ENCODE data around the gene GRPEL2. TPM values are rescaled to one million over a fixed set of nuclear protein-coding genes. Genes with fewer than 3 reads are reported as not detected.

Gene GRPEL2
- total RNA-seq, 2 experiments from 2014 or later = 31.0 to 31.1 TPM

- no peak overlapping the region for H3K27ac Mint-ChIP-seq
- ATAC-seq (no peak), DNase-seq (no peak)
- H3K27me3 Mint-ChIP-seq = no peaks in the 10 kb centered on the region
- POLR2A ChIA-PET = interaction anchor here (1.1 kb wide), 1 partner anchor 13 kb away, joined by 3 read pairs; no protein-coding TSS in a partner anchor
- H3K4me3 Mint-ChIP-seq = no peak overlapping the region
- TF ChIP-seq, protein P1, sequence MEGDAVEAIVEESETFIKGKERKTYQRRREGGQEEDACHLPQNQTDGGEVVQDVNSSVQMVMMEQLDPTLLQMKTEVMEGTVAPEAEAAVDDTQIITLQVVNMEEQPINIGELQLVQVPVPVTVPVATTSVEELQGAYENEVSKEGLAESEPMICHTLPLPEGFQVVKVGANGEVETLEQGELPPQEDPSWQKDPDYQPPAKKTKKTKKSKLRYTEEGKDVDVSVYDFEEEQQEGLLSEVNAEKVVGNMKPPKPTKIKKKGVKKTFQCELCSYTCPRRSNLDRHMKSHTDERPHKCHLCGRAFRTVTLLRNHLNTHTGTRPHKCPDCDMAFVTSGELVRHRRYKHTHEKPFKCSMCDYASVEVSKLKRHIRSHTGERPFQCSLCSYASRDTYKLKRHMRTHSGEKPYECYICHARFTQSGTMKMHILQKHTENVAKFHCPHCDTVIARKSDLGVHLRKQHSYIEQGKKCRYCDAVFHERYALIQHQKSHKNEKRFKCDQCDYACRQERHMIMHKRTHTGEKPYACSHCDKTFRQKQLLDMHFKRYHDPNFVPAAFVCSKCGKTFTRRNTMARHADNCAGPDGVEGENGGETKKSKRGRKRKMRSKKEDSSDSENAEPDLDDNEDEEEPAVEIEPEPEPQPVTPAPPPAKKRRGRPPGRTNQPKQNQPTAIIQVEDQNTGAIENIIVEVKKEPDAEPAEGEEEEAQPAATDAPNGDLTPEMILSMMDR (IDR thresholded peaks at IDR 0.05) = no peak
- no peaks in the 10 kb centered on the region for H3K9me3 Mint-ChIP-seq
- peaks cover 77% of the 10 kb centered on the region for H3K4me1 Mint-ChIP-seq (ENCODE audit: low read depth)
- H3K36me3 Mint-ChIP-seq (ENCODE audit: low read depth) = peaks cover 86% of the 10 kb centered on the region
- CTCF ChIA-PET = interaction anchor here (1.2 to 14.8 kb wide), 2 partner anchors 12 to 17 kb away, joined by 4 to 163 read pairs; no protein-coding TSS in a partner anchor
- intact Hi-C loops (cut with micrococcal nuclease) = no loop called here
Measured at GRCh38 chr5:149352169-149352568, 6.9 kb downstream of the GRPEL2 start.

GRCh38 chr5:149353911-149354310 is 8.6 kb downstream of the GRPEL2 start:
- H3K4me3 Mint-ChIP-seq = no peak overlapping the region
- POLR2A ChIA-PET = interaction anchor here (1.0 to 9.1 kb wide), 2 partner anchors 8 to 13 kb away, joined by 3 to 82 read pairs; partner anchors contain the start of gene GRPEL2
- H3K9me3 Mint-ChIP-seq = no peaks in the 10 kb centered on the region
- TF ChIP-seq, protein P1 (IDR thresholded peaks at IDR 0.05) = no peak
- peaks cover 68% of the 10 kb centered on the region for H3K36me3 Mint-ChIP-seq (ENCODE audit: low read depth)
- no peak for ATAC-seq
- CTCF ChIA-PET = interaction anchor here (0.8 to 14.8 kb wide), 6 partner anchors 9 to 211 kb away, joined by 3 to 163 read pairs (median 4); partner anchors contain the start of gene GRPEL2
- peaks cover 71% of the 10 kb centered on the region for H3K4me1 Mint-ChIP-seq (ENCODE audit: low read depth)
- peak overlapping the region; percentile 42 for H3K27ac Mint-ChIP-seq
- intact Hi-C loops (cut with micrococcal nuclease) = no loop called here
- no peaks in the 10 kb centered on the region for H3K27me3 Mint-ChIP-seq
- no peak for DNase-seq

- TF ChIP-seq, protein P1 (IDR thresholded peaks at IDR 0.05) = no peak
- Mint-ChIP-seq H3K27ac (peak overlapping the region; percentile 60), H3K9me3 (no peaks in the 10 kb centered on the region), H3K27me3 (no peaks in the 10 kb centered on the region), H3K4me1 (ENCODE audit: low read depth) (peaks cover 72% of the 10 kb centered on the region), H3K4me3 (no peak overlapping the region), H3K36me3 (ENCODE audit: low read depth) (peaks cover 52% of the 10 kb centered on the region)
- POLR2A ChIA-PET = interaction anchor here (0.8 to 9.1 kb wide), 3 partner anchors 10 to 24 kb away, joined by 3 to 82 read pairs (median 6); partner anchors contain the start of genes GRPEL2 and IL17B
- CTCF ChIA-PET = interaction anchor here (1.3 to 14.8 kb wide), 6 partner anchors 9 to 209 kb away, joined by 5 to 163 read pairs (median 7); partner anchors contain the start of gene GRPEL2
- intact Hi-C loops (cut with micrococcal nuclease) = no loop called here
- DNase-seq (peak; percentile 36), ATAC-seq (no peak)
Measured at GRCh38 chr5:149355688-149356087, 10.4 kb downstream of the GRPEL2 start.

GRCh38 chr5:149356391-149356790 is 11.1 kb downstream of the GRPEL2 start:
- ATAC-seq = no peak
- Mint-ChIP-seq H3K36me3 (ENCODE audit: low read depth) (peaks cover 47% of the 10 kb centered on the region), H3K27ac (peak overlapping the region; percentile 60), H3K27me3 (no peaks in the 10 kb centered on the region), H3K4me3 (peak overlapping the region; percentile 35), H3K4me1 (ENCODE audit: low read depth) (peaks cover 70% of the 10 kb centered on the region), H3K9me3 (no peaks in the 10 kb centered on the region)
- CTCF ChIA-PET = interaction anchor here (1.3 to 14.8 kb wide), 5 partner anchors 12 to 209 kb away, joined by 4 to 163 read pairs (median 7); partner anchors contain the start of gene GRPEL2
- TF ChIP-seq, protein P1 (IDR thresholded peaks at IDR 0.05) = no peak
- intact Hi-C loops (cut with micrococcal nuclease) = no loop called here
- POLR2A ChIA-PET = interaction anchor here (1.5 to 9.1 kb wide), 2 partner anchors 11 kb away, joined by 6 to 82 read pairs; partner anchors contain the start of gene GRPEL2
- peak; percentile 28 for DNase-seq
